IPS-11a (cell line): ENCODE results near the gene ANO3.
A peak's percentile ranks its signal among the peaks of the same experiment; 100 is the strongest.
"Not testable (repeated sequence)": the region's sequence is repeated elsewhere in the genome, so short reads cannot be mapped to it uniquely, and the experiment has no call there.

Experiments used
- H3K4me3 ChIP-seq: one replicate; pipeline ENCODE4 v1.5.1; 2013; ENCODE audit warnings: low read depth, low read length, control low read depth

Gene ANO3

GRCh38 chr11:26331911-26332571, at the start of gene ANO3:
ANO3 (plus strand) TSS chr11:26332130; CDS start chr11:26332276, 146 bp downstream.
- peak within 1 kb of the TSS; percentile 17 for H3K4me3 ChIP-seq

- H3K4me3 ChIP-seq, result no peak overlapping the region
These were observed 48.0 kb upstream of the ANO3 start for GRCh38 chr11:26283852-26284408.

- no peak overlapping the region for H3K4me3 ChIP-seq
These were observed 46.3 kb upstream of the ANO3 start for GRCh38 chr11:26285608-26286007.

- no peak overlapping the region for H3K4me3 ChIP-seq
These were observed 45.4 kb upstream of the ANO3 start for GRCh38 chr11:26286472-26287066.

GRCh38 chr11:26287067-26287518, 44.8 kb upstream of the ANO3 start:
- no peak overlapping the region for H3K4me3 ChIP-seq

- no peak overlapping the region for H3K4me3 ChIP-seq
These were observed 34.5 kb upstream of the ANO3 start for GRCh38 chr11:26297189-26297975.

- H3K4me3 ChIP-seq, result not testable (repeated sequence)
These were observed 15.6 kb upstream of the ANO3 start for GRCh38 chr11:26316372-26316771.

GRCh38 chr11:26319906-26320305, 12.0 kb upstream of the ANO3 start:
- no peak overlapping the region for H3K4me3 ChIP-seq

- no peak overlapping the region for H3K4me3 ChIP-seq
These were observed 10.4 kb upstream of the ANO3 start for GRCh38 chr11:26321516-26321915.

GRCh38 chr11:26322335-26323067, 9.4 kb upstream of the ANO3 start:
- H3K4me3 ChIP-seq, result no peak overlapping the region

GRCh38 chr11:26323837-26324236, 8.1 kb upstream of the ANO3 start:
- H3K4me3 ChIP-seq, result no peak overlapping the region

GRCh38 chr11:26324270-26324669, 7.7 kb upstream of the ANO3 start:
- no peak overlapping the region for H3K4me3 ChIP-seq

GRCh38 chr11:26326793-26327400, 5.0 kb upstream of the ANO3 start:
- no peak overlapping the region for H3K4me3 ChIP-seq

GRCh38 chr11:26329206-26329605, 2.7 kb upstream of the ANO3 start:
- H3K4me3 ChIP-seq, result no peak overlapping the region

- H3K4me3 ChIP-seq, result no peak overlapping the region
These were observed 1.7 kb upstream of the ANO3 start for GRCh38 chr11:26330262-26330661.

GRCh38 chr11:26332572-26332915, 614 bp downstream of the ANO3 start:
- H3K4me3 ChIP-seq, result peak overlapping the region; percentile 17

GRCh38 chr11:26333906-26334305, 2.0 kb downstream of the ANO3 start:
- H3K4me3 ChIP-seq, result no peak overlapping the region

GRCh38 chr11:26335903-26336302, 4.0 kb downstream of the ANO3 start:
- H3K4me3 ChIP-seq, result no peak overlapping the region

GRCh38 chr11:26344647-26345046, 12.7 kb downstream of the ANO3 start:
- H3K4me3 ChIP-seq, result no peak overlapping the region

- H3K4me3 ChIP-seq, result no peak overlapping the region
These were observed 16.8 kb downstream of the ANO3 start for GRCh38 chr11:26348776-26349175.

GRCh38 chr11:26350002-26350401, 18.1 kb downstream of the ANO3 start:
- H3K4me3 ChIP-seq, result no peak overlapping the region
